Activated CD8-positive, alpha-beta T cell treated with anti-CD3 and anti-CD28 coated beads, Interleukin-2, amount 10 ng/mL, durations not matched to agents 7 days and 5 days (primary cell): ENCODE results near the gene ASB3. TPM values are rescaled to one million over a fixed set of nuclear protein-coding genes. Genes with fewer than 3 reads are reported as not detected.

ENCODE experiments used
- total RNA-seq, 2 experiments: library from RNA; stranded (reverse); gene quantifications; one replicate each; pipeline ENCODE4 v1.2.3, GENCODE V29; 2021

Gene ASB3
- total RNA-seq, 2 experiments from 2014 or later, result 25.3 to 25.8 TPM

Other genes with a start within 250 kb of the ASB3 start
- gene CHAC2, start 19.1 kb downstream of the ASB3 start, total RNA-seq, result 10 to 100 TPM; 17.1 to 18.1 TPM
- gene ERLEC1, start 91 bp upstream of the ASB3 start, total RNA-seq, result 10 to 100 TPM; 19.5 to 20.9 TPM
- gene GPR75, start 73.0 kb upstream of the ASB3 start, total RNA-seq, result 1 to 10 TPM; 2.8 to 3.0 TPM
- 10 to 100 TPM; 55.3 to 56.8 TPM for gene PSME4, start 184.0 kb upstream of the ASB3 start, total RNA-seq